HG03095 (cell line): ENCODE measurements around the gene AGBL3.
"Not testable (repeated sequence)": the region's sequence is repeated elsewhere in the genome, so short reads cannot be mapped to it uniquely, and the experiment has no call there.

Experiments
- ATAC-seq: cut with Tn5 transposase; IDR thresholded peaks from one replicate; pipeline ENCODE4 v1.9.1; 2021; ENCODE audit warnings: moderate library complexity; ENCODE audit not compliant: unreplicated experiment

The AGBL3 gene

DNA sequence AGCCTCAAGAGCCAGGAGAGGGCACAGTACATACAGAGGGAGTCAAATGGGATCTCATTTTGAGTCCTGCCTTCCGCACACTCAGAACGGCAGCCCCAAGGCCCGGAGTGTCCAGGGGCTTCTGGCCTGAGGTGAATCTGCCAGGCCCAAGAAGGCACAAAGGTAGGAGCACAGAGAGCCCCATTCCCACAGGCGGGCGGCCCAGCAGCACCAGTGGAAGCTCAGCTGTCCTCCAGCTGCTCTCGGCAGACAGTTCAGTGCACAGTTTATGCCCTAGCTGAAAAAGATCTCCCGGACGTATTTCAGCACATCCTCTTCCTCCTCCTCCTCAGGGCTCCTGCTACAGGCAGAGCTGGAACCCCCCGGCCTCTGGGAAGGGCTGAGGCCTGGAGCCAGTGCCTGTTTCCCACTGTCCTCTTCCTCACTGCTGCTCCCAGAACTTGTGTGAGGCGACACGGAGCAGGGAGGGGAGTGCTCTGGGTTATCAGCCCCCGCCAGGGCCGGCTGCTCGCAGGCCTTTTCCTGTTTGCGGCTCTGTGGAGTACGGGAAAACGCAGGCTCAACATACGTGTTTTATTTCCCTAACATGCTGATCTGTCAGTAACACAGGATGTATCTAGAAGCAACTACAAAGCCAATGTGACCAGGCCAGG, 180.2 kb downstream of the AGBL3 start:
- no peak for ATAC-seq

DNA sequence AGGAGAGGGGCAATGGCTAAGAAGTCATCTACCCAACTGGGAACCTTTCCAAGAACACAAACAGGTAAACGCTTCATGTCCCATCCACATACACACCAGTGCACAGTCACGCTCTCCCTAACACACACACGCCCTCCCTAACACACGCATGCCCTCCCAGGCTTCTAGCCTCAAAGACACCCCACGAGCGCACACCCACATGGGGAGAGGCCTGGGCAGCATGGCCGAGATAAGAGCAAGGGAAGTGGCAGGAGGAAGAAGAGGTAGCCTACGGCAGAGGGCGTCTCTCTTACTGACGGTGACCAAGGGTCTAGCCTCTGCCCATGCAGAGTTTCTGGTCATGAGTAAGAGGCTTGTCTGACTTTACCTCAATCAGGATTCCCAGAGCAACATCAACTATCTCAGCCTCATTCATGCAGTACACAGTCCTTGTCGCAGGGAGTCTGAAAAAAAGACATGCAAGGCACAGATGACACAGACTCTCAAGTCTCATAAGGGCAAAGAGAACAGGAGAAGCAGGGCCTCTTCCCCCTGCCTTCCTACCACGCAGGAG, 181.1 kb downstream of the AGBL3 start:
- ATAC-seq = no peak

- no peak for ATAC-seq
These were observed 181.7 kb downstream of the AGBL3 start for GRCh38 chr7:135168001-135168400.

GRCh38 chr7:135168489-135169140, 182.3 kb downstream of the AGBL3 start:
- ATAC-seq = no peak

DNA sequence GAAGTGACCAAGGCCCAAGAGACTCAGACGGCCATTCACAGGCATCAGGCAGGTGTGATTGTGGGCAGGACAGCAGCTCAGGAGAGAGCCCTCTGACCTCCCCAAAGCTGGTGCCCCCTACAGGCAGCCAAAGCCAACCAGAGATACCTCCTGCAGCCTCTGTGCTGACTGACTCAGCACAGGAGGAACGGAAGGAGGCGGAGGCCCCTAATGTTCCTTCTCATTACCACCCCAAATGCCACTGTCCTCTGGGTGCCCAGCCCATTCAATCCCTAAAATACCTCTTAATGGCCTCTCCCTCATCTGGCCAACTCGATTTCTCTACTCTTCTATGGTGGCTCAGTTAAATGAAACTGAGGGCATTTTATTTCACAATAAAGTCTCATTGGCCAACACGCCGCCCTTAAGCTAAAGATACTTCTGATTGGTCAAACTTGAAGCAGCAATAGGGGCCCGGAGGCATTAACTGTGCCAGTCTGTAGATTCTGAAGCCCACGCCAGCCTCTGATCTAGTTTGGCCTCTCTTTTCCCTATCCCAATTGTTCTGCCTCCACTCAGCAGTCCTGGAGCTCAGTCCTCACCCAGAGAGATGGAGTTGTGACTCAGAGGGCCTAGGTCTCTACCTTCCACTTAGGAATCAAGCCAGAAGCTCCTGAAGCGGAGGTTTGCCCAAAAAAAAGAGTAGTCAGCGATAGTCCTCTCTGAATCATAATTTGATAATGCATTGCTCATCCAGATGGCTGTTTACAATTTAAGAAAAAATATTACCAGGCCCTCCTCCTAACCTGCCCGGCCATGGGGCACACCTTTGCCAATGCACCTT, 183.0 kb downstream of the AGBL3 start:
- ATAC-seq = peak; percentile 43

DNA sequence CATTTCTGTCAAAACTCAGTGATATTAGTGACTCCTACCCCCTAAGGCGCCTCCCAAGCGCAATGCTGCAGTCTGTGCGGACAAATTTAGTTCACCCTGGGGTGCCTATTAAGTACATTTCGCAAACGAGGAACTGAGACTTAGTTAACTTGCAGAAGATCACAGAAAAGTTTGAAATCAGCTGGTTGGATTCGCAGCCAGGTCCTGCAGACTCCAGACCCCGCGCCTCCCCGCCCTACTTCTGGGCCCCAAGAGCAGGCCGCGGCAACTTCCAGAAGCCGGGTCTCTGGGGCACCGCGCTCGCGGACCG, 183.6 kb downstream of the AGBL3 start:
- peak; percentile 3 for ATAC-seq

DNA sequence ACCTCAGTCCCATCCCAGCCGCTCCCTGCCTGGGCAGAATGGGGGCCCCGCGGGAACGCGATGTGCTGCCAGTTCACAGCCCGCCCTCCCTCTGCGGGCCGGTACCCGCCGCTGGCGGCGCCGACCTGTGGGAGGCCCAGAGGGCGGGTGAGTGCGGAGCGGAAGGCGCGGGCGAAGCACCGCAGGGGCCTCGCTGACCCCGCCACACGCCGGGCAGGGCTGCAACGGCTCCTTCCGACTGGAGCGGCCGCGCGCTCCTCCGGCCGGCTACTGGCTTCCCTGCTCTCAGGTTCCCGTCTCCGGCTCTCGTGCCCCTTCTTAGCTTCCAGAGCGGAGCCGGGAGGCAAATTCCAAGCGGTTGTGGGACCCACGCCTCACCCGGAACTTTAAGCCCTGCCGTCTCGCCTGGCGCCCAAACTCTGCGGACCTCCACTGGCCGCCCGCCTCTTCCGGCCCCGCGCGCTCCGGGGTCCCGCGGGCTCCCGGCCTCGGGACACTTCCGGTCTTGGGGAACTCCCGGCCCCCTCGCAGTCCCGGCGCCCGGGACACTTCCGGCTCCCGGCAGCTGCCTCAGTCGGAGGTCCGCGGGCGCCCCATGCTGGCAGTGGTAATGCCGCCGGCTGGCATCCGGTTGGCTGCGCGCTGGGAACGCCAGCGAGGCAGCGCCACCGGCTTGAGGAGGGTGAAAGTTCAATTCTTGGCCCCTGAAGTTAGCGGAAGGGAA, 184.1 kb downstream of the AGBL3 start, which contains the start of gene CYREN:
Gene CYREN, minus strand, starts transcription at position 434 of the 724 bp plus-strand sequence. CDS start 1,785 bp downstream, outside the sequence.
- peak; percentile 72 for ATAC-seq

DNA sequence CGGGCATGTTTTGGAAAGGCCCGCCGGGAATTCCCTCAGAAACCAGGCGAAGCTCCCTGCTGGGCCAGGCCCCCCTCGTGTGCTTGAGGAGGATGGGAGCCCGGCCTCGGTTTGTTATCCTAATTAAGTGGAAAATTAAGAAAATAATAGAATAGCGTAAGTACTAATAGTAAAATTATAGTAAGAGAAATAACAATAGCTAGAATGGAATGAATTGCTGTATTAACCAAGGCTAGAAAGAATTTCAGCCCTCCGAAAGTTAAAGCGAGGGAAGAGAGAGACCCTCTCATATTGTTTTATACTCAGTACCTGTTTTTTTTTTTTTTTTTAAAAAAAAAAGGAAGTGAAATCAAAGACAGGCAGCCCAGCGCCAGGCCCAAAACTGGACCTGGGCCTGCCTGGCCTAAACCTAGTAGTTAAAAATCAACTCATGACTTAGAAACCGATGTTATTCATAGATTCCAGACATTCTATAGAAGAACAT, 184.7 kb downstream of the AGBL3 start:
- ATAC-seq = peak; percentile 30

GRCh38 chr7:135171581-135172291, 185.4 kb downstream of the AGBL3 start:
- not testable (repeated sequence) for ATAC-seq

GRCh38 chr7:135173916-135174315, 187.6 kb downstream of the AGBL3 start:
- ATAC-seq = not testable (repeated sequence)

GRCh38 chr7:135174941-135175340, 188.6 kb downstream of the AGBL3 start:
- no peak for ATAC-seq

DNA sequence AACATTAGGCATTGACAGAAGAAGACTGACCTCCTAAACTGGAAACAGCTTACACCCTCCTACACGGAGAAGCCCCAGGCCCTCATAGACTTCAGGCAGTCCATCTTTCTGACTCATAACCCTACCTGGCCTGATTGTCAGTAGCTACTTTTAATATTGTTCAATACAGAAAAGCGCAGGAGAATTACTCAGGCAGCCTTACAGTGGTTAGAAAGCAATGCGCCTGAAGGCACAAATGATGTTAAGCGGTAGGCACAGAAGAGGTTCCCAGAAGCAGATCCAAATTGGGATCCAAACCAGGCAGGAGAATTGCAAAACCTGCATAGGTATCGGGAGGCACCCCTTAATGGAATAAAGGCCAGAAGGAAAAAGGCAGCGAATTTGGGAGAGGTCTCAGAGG, 189.6 kb downstream of the AGBL3 start:
- ATAC-seq = no peak

GRCh38 chr7:135177028-135177696, 190.9 kb downstream of the AGBL3 start:
- ATAC-seq = no peak

DNA sequence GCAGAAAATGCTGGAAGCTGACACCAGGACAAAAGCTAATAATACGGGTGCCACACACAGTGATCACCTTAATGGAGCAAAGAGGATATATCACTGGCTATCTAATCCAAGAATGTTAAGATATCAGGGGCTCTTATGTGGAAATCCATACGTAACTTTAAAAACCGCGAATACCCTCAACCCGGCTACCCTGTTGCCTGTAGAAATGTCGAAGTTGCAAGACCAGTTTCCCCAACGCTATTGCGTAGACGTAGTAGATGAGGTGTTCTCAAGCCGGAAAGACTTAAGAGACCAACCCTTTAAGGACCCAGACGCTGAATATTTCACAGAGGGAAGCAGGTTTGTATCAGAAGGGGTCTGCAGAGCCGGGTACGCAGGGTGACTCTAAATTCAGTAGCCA, 192.1 kb downstream of the AGBL3 start:
- no peak for ATAC-seq

DNA sequence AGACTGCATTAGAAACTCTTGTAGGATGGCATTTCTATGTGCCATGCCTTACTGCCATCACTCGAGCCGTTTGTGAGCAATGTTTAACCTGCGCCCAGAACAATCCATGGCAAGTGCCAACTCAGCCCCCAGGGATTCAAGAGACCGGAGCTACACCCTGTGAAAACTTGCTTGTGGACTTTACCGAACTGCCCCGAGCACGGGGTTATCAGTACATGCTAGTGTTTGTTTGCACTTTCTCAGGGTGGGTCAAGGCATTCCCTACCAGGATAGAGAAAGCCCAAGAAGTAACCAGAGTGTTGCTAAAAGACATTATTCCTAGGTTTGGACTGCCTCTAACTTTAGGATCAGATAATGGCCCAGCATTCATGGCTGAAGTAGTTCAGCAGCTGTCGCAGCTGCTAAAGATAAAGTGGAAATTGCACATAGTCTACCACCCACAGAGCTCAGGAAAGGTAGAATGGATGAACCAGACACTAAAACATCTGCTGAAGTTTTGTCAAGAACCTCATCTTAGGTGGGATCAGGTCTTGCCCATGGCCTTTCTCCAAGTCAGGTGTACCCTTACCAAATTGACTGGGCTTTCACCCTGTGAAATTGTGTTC, 193.1 kb downstream of the AGBL3 start:
- ATAC-seq = no peak

DNA sequence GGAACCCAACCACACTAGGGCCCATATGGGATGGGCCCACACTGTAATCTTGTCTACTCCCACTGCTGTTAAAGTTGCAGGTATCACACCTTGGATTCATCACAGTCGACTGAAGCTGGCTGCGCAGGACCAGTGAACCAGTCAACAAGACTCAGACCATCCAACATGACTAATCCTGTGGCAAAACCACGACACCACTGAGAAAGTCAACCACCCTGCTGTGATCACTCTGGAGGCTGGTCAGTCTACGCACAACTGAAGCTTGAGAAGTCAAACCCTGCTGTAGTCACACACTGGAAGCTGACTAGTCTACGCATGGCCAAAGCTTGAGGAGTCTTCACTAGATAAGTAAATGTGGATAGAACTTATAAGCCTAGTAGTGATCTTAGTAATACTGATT, 193.8 kb downstream of the AGBL3 start:
- no peak for ATAC-seq

- ATAC-seq = no peak
These were observed 195.1 kb downstream of the AGBL3 start for GRCh38 chr7:135181261-135181928.

DNA sequence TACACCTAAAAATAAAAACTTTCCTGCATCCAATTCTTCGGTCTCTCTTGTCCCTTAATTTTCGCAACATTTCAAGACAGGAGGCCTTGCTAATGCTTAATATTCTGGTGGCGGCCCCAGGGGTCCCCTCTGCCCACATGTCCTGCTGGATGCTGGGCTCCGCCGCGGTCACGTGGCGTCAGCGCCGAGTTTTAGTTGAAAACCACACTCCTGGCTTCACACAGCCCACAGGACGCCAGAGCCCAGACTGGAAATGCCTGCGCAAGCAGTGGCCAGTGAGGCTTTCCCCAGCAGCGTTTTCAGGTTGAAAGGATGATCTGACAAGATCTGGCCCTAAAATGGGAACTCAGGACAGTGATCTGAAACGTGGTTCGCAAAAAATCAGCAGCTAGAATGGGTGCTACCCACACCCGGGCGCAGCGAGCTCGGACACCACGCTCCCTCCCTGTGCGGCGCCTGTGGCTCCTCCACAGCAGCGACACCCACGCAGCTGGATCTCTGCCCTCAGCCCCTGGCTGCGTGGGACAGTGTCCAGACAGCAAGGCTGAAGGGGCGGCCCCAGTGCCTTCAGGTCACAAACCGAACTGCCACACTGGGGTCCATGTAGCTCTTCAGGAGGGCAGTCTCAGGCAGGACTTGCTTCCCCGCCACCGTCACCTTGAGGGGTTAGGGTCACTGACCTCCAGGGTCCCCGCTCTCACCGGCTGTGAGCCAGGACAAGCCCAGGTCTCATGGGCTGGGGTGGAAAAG, 195.8 kb downstream of the AGBL3 start:
- no peak for ATAC-seq
